Germinal center (tissue), 1 donor: ENCODE measurements around the gene PARP11.
A peak's percentile ranks its signal among the peaks of the same experiment; 100 is the strongest.

ENCODE experiments used
- DNase-seq: peaks from one replicate; pipeline ENCODE4 v3.0.0; 2012; ENCODE audit warnings: mixed read lengths, low spot score

PARP11 gene, protein sequence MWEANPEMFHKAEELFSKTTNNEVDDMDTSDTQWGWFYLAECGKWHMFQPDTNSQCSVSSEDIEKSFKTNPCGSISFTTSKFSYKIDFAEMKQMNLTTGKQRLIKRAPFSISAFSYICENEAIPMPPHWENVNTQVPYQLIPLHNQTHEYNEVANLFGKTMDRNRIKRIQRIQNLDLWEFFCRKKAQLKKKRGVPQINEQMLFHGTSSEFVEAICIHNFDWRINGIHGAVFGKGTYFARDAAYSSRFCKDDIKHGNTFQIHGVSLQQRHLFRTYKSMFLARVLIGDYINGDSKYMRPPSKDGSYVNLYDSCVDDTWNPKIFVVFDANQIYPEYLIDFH

DNA sequence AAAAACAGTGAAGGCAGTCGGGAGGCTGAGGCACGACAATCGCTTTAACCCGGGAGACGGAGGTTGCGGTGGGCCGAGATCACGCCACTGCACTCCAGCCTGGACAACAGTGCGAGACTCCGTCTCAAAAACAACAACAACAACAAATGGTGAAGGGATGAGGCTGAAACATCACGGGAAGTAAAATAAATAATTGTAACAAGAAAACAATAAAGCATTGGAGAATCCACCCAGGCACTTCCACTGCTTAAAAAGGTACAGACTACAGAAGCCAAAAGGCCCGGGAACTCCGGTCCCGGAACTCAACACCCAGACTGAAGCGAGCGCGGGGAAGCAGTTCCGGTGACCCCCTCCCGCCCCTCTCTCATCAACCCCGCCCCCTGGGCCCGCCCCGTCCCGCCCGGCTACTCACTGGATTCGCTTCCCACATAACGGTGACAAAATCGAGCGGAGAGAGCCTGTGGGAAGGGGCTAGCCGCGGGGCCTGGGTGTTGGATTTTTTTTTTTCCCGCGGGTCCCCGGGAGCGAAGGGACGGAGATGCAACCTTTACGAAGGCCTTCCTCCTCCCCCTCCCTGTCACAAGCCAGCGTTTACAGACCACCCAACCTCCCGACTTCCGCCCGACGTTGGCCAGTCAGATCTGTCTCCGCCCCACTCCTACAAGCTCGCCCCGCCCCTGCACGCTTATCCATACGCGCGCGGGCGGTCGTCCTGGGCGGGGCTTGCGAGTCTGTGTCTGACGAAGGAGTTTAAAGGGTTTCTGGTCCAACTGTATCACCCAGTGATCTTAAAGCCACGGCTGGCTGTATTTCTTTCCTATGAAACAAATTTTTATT lies at the start of gene PARP11:
Gene PARP11, minus strand, starts transcription at position 600 of the 837 bp plus-strand sequence. Its CDS starts 170 bp downstream, at position 430.
- peak; percentile 94 for DNase-seq

DNA sequence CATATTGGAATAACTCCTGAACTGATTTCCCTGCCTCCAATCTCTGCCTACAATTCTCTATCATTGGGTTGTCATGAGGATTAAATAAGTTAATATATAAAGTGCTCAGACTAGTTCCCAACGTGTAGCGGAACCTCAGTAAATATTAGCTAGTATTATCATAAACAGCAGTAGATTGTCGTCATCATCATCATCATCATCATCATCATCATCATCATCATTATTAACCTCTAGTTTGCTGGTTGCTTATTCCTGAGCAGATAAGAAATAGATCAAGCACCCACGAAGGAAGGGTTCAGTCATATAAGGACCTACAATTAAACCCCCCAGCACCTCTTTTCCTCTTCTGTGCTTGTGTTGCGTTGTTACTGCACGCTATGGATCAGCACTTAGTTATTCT lies 48.8 kb upstream of the PARP11 start:
- no peak for DNase-seq

DNA sequence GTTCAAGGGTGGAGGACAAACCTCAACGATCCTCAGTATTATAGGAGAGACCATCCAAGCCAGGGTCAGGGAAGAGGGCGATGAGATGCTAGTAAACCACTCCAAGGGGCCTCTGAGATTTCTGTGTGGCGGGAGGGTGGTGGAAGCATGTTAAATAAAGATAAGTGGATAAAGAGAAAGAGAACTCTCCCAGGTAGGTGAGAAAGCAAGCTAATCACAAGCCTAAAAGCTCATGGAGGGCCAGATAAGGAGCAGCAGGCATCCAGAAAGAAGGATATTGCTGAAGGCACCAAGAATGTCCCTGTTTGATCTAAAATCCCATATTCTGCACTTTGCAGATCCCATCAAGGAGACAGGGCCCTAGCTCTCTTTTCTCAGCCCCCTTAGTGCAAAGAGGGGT lies 48.3 kb upstream of the PARP11 start:
- DNase-seq: no peak

DNA sequence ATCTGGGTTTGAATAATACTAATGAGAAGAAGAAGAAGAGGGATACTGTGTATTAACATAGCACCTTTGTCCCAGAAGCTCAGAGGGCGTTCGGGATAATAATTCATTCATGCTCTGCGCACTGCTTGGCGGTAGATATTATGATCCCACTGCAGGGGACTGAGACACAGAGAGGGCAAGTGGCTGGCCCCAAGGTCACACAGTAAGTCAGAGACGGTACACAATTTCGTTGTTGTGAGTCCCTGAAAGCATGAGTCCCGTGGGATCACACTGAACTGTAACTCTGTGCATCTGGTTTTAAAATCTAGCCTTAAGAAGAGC lies 47.9 kb upstream of the PARP11 start:
- no peak for DNase-seq

DNA sequence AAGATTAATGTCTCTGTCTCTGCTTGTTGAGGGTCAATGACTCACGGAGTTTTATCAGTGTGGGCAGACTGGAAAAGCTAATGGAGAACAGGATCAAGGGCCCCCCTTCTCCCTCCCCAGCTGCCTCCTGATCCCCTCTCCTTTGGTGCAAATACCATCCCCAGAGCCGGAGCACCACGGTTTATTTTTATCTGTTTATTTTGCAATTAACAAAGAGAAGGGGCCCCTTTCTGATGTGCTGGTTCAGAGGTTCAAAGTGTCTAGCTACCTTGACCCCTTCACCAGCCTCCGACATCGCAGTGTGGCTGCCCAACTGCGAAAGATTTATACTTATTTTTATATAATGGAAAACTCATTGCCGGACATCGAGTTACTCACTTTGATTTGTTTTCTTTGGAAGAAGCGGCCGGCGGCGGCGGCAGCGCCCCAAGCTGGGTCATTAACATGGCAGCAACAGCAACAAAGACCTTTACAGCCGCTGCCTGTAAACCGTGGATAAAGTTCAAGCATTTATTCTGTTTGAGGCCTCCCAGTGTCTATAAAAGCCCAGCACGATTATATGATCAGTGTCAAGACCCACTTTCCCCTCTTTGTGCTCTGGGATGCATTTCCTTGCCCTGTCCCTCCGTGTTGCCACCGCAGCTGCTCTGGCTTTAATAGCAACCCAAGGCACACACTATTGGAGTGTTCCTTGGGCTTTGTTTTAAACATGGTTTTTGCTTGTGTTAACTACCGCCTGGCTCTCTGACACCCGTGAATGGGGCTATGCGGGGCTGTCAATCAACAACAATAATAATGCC lies 47.4 kb upstream of the PARP11 start:
- DNase-seq: no peak

DNA sequence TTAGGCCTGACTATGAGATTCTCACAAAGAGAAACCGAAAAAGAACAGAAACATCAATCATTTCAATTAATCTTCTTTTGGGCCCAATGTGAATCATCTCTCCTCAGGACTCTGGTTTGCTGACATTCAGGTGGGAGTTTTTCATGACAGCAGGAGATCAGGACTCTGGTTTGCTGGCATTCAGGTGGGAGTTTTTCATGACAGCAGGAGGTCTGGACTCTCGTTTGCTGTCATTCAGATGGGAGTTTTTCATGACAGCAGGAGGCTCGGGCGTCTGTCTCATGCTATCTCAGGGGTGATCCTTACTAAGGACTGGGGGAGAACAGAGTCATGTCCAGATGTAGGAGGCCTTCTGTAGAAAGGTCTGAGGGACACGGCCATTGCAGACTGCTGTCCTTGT lies 40.1 kb upstream of the PARP11 start:
- DNase-seq: no peak

DNA sequence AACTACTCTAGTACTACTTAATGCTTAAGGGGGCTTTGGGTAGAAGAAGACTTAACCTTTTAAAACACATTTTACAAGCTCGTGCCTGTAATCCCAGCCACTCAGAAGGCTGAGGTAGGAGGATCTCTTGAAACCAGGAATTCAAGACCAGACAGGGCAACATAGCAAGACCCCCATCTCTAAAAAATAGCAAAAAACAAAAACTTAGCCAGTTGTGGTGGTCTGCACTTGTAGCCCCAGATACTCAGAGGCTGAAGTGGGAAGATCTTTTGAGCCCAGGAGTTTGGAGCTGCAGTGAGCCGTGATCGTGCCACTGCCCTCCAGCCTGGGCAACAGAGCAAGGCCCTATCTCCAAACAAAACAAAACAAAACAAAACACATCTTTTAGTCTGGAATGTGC lies 39.7 kb upstream of the PARP11 start:
- no peak for DNase-seq

DNA sequence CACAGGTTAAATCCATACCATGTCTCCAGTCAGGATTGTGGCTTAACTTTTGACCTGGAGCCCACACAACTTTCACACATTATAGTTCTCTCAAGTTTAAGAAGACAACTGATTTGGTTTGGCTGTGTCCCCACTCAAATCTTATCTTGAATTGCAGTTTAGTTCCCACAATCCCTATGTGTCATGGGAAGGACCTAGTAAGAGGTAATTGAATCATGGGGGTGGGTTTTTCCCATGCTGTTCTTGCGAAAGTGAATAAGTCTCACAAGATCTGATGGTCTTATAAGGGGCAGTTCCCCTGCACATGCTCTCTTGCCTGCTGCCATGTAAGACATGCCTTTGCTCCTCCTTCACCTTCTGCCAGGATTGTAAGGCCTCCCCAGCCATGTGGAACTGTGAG lies 38.2 kb upstream of the PARP11 start:
- no peak for DNase-seq

DNA sequence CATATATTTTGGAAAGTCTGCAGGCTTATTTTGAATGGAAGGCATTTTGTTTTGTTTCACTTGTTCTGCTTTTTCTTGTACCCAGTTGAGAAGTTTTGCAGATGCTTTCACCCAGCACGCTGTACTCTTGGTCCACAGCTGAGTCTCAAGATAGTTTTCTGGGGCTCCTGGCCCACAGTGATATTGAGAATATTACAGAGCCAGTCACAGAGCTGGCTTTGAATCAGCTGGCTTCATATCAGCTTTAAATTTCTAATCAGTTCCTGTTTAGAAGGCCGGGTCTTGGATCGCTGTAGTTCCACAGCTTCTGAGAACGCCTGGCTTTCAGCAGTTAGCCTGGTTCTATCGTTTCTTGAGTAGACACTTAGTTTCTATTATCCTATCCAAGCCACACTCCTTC lies 32.5 kb upstream of the PARP11 start:
- DNase-seq: no peak

DNA sequence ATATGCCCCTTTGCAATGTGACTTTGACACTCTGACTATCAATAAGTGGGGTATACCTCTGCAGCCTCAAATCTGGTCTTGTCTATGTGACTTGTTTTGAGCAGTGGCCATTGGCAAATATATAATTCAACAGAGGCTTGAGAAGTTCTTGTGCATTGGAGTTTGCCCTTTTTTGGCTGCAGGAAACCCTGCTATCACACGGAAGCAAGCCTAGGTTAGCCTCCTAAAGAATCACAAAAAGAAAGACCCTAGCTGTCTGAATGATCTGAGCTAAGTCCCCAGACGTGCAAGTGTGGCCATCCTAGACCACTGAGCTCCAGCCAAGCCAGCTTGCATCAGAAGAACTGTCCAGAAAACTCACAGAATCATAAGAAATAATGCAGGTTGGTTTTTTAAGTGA lies 31.8 kb upstream of the PARP11 start:
- no peak for DNase-seq

DNA sequence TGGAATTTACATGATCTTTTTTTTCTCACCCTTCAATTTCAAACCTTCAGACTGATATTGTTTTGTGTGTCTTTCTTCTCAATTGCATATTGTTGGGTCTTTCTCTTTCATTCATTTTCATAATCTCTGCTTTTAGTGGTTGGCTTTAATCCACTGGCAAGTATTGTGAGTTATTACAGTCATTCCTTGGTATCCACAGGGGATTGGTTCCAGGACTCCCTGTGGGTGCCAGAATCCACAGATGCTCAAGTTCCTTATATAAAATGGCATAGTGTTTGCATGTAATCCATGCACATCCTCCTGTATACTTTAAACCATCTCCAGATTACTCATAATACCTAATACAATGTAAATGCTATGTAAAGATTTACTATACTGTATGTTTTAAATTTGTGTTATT lies 29.7 kb upstream of the PARP11 start:
- DNase-seq: no peak

DNA sequence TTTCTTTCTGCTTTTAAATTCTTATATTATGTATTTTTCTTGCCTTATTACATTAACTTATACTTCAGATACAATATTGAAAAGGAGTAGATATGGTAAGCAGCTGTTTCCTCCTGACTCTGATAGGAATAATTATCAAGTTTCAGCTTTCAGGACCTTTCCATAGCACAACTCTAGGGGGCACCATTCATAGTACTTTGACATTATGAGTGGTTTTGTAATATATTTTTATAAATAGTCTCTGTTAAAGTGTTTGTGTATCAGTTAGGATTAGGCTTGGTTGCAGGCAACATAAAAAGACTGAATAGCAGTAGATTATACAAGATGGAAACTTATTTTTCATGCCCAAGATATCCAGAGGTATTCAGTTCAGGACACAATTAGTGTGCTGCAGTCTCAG lies 27.9 kb upstream of the PARP11 start:
- DNase-seq: no peak

DNA sequence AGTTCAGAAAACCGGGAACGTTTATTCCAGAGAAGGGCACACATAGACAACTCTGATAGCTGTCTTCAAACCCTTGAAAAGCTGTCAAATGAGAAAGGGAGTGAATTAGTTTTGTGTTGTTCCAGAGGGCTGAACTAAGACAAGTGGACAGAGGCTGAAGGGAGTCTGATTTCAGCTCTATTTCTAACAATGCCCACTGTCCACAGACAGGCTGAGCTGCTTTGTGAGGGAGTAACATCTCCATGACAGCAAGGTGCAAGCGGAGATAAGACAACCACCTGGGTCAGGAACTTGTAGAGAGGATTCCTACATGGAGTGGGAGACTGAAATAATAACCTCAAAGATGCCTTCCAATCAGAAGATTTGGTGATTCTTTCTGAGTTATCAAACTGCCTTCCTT lies 25.6 kb upstream of the PARP11 start:
- no peak for DNase-seq

DNA sequence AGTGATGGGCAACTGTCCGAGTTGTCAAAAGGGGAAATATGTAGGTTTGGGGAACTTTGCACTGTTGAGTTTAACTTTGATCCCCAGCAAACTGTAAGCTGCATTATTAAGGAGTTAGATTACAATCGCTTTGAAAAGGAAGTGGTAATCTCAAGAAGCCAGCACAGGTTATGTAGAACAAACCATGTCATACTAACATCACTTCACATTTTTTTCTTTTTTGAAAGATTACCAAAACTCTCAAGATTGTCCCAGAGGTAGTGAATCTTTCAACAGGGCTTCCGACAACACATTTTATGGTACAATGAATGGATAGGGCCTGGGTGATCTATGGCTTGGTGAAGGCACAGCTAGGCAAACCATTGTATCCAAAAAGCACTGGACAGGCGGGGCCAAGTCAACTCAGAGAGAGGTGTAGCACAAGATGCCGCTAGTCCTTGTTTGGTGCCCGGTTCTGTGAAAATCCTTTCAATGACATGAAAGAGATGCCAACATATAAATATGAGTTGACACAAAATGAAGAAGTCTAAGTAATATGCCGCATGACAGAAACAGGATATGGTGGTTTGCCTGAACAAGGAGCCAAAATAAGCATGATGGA lies 24.3 kb upstream of the PARP11 start:
- DNase-seq: no peak

DNA sequence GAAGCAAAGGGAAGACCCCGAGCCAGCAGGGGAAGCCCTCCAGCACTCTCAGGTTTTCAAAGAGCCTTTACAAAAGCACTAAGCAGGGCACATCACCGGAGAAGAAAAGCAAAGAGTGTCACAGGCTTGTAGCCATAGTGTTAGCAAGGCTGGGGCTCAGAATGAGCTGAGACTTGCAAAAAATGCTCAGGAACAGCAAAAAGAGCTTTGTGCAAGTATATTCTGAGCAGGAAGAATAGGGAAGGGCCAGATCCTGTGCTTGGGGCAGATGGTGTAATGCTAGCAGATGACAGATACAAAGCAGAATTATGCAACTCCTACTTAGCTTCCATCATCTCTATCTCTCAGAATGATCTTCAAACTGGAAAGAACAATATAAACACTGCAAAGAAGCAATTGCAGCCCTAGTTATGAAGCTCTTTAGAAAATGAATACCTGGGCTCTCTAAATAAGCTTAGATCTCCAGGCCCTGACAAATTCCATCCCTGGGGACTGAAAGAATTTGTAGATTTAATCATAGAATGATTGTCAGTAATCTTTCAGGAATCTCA lies 23.7 kb upstream of the PARP11 start:
- DNase-seq: no peak

DNA sequence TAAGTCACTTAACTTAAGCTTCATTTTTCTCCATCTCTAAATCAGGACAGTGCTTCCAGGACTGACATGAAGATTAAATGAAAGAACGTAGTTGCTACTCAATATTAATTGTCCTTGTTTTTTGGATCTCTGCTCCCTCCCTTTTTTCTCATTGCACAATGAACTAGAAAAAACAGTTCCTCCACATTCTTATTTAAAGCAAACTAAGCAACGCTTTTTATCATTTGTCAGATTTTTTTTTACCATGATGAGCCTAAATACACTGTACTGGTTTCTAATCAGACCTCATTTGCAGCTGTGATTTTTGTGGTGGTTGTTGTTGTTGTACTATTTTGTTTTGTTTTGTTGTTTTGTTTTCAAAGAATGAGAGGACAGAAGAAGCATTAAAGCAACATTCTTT lies 23.2 kb upstream of the PARP11 start:
- no peak for DNase-seq

DNA sequence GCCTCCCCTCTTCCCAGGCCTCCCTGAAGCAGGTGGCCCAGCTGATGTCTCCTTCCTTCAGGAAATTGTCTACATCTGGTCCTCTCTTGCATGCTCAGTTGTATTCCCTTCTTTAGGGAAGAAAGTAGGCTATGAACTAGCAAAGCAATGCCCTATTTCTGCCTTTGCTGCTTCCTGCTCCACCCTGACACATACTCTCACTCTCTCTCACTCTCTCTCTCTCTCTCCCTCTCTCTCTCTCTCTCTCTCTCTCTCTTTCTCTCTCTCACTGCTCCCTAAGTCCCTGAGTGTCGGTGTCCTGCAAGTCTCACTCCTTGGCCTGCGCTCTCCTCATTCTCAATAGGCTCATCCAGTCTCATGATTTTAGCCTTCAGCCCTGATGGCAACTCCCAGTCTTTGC lies 19.4 kb upstream of the PARP11 start:
- no peak for DNase-seq

DNA sequence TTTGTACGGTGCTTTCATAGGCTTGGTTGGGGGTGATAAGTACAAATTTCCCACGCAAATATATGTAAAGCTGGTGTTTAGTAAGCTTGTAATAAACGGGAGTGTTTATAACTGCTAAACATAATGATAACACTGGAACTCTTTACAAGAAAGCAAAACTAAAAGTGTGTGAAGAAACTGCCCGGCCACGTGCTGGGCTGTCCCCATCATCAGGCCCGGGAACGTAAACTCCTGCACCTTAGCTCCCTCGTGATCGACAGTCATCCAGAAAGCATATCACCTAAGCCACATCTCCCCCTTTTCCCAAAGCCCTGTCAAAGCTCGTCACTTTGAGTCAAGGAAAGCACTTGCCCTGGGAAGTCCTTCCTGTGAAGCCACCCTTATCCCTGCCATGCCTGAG lies 18.0 kb upstream of the PARP11 start:
- no peak for DNase-seq

DNA sequence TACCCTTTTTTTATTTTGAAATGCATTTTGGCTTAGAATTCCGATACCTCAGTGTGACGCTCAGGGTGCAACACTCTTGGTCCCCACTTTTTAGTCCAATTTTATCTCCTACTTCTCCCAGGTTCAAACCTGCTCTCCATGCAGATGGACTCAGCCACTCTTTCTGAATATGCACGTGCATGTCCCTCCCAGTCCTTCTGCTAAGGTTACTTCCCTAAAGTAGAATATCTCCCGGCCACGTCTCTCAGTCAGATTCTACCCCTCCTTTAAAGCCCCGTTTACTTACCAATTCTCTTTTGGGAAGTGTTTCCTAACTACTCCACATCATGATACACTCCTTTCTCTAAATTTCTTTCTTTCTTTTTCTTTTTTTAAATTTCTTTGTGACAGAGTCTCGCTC lies 15.5 kb upstream of the PARP11 start:
- DNase-seq: no peak

DNA sequence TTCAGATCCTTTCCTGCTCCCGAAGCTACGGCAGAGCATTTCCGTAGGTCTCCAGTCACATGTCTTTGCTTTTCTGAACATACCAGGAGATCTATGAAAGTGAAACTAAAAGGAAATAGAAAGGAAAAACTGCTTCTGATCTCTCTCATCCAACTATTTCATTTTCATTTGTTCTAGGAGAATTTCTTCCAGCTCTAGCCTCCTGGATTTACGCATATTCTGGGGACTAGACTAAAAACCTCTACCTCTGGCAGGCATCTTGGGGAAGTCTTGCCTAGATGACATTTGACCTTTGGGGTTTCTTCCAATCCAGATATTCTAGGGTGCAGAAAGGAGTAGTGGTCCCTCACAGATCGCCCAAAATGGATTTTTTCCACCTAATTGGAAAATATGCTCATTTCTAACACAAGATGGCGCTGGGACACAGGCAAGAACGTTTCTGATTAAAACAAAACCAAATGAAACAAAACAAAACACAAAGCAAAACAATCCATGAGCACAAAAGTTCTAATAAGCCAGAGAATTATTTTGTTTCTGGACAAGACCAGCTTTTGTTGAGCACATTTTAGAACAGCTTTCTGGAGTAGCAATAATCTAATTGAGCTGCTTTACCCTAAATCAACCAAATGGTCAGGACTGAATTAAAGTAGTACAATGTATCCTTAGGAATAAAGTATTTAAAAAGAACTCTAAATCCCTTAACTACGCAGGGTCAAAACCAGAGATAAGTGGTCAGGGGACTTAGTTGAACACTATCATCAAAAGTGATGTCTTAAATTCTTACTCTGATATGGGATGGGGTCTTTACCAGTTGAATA lies 12.3 kb upstream of the PARP11 start:
- DNase-seq: no peak

DNA sequence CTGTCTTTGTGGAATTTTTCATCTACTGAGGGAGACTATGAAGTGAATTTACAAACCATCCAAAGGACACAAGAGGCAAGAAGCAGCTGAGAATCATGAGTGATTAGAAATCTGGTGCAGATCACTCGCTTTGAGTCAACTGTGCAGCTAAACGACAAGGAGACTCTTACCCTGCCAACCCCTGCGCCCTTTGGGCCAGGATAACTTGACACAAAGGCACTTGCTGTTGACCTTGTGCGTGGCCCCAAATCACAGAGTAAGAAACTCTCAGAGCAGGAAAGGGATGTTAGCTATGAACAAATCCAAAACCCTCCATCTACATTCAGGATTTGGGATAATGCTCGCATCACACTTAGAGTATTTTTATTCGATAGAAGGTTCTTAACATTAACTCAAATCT lies 11.5 kb upstream of the PARP11 start:
- no peak for DNase-seq
